Fibroblast of lung (primary cell): ENCODE data around the gene GNAI1.

Source experiments
- EZH2 ChIP-seq: IDR thresholded peaks from 2 replicates; pipeline ENCODE4 v1.5.1; 2012; ENCODE audit warnings: low read length, control low read depth, mild to moderate bottlenecking; ENCODE audit errors: missing control alignments
- TF ChIP-seq, protein P1 (sequence below), 2 donors: IDR thresholded peaks in 1 of 2; conservative IDR thresholded peaks in 1 of 2; 1 replicate in 1 of 2; 2 replicates in 1 of 2; pipeline ENCODE4 v1.5.1; 2011 to 2012; ENCODE audit warnings: low read length in 2 of 2, control low read depth in 1 of 2, inconsistent platforms in 1 of 2, low read depth in 1 of 2, mild to moderate bottlenecking in 1 of 2

DNA sequence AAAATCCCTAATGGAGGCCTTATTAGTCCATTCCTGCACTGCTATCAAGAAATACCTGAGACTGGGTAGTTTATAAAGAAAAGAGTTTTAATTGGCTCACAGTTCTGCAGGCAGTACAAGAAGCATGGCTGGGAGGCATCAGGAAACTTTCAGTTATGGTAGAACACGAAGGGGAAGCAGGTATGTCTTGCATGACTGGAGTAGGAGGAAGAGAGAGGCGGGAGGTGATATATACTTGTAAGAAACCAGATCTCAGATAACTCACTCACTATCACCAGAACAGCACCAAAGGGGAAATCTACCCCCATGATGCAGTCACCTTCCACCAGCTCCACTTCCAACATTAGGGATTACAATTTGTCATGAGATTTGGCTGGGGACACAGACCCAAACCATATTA is 35.8 kb downstream of the GNAI1 start:
- TF ChIP-seq, protein P1, sequence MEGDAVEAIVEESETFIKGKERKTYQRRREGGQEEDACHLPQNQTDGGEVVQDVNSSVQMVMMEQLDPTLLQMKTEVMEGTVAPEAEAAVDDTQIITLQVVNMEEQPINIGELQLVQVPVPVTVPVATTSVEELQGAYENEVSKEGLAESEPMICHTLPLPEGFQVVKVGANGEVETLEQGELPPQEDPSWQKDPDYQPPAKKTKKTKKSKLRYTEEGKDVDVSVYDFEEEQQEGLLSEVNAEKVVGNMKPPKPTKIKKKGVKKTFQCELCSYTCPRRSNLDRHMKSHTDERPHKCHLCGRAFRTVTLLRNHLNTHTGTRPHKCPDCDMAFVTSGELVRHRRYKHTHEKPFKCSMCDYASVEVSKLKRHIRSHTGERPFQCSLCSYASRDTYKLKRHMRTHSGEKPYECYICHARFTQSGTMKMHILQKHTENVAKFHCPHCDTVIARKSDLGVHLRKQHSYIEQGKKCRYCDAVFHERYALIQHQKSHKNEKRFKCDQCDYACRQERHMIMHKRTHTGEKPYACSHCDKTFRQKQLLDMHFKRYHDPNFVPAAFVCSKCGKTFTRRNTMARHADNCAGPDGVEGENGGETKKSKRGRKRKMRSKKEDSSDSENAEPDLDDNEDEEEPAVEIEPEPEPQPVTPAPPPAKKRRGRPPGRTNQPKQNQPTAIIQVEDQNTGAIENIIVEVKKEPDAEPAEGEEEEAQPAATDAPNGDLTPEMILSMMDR (conservative IDR thresholded peaks at IDR 0.05 in 1 of 2, IDR thresholded peaks at IDR 0.05 in 1 of 2; ENCODE audit: low read depth in 1 of 2, low read length in 2 of 2) = no peak
- no peak for TF ChIP-seq EZH2
